Stomach (tissue), 4 donors: ENCODE measurements around the gene PIK3CA.

Source experiments
- CTCF ChIP-seq, 7 experiments: fragments of 450-650 bp in 4 of 7; fragments of 200-600 bp in 3 of 7; sonication (generic) in 3 of 7; IDR thresholded peaks; one replicate each; pipeline ENCODE4 v1.5.1; 2016 to 2019; ENCODE audit warnings: antibody characterized with exemption in 7 of 7, control low read depth in 2 of 7, mild to moderate bottlenecking in 1 of 7
- POLR2A ChIP-seq, 4 donors: fragments of 450-650 bp; IDR thresholded peaks; one replicate each; pipeline ENCODE4 v1.6.1; 2016; ENCODE audit warnings: antibody characterized with exemption in 4 of 4, control low read depth in 2 of 4, mild to moderate bottlenecking in 1 of 4, moderate library complexity in 1 of 4
- POLR2AphosphoS5 ChIP-seq, 3 donors: sonication (generic); formaldehyde crosslinking; IDR thresholded peaks; one replicate each; pipeline ENCODE4 v1.6.1; 2016; ENCODE audit warnings: antibody characterized with exemption in 3 of 3

DNA sequence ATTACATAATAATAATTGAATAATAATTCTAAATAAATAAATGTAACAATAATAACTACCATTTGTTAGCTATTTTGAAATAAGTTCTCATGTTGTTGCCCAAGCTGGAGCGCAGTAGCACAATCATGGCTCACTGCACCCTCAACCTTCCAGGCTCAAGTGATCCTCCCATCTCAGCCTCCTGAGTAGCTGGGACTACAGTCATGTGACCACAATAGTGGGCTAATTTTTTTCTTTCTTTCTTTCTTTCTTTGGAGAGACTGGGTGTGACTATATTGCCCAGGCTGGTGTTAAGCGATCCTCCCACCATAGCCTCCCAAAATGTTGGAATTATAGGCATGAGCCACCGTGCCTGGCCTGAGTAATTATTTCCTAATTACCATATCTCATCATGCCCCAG, 133.7 kb downstream of the PIK3CA start:
- no peak for TF ChIP-seq CTCF (IDR thresholded peaks at IDR 0.05)
- no peak for TF ChIP-seq POLR2AphosphoS5 (IDR thresholded peaks at IDR 0.05)
- TF ChIP-seq POLR2A (IDR thresholded peaks at IDR 0.05), result no peak
